GM18870 (cell line): ENCODE data around the gene HK1.
"Not testable (repeated sequence)": the region's sequence is repeated elsewhere in the genome, so short reads cannot be mapped to it uniquely, and the experiment has no call there.

Experiments used
- ATAC-seq: cut with Tn5 transposase; IDR thresholded peaks from one replicate; pipeline ENCODE4 v1.9.1; 2021; ENCODE audit warnings: moderate library complexity; ENCODE audit not compliant: unreplicated experiment

Gene HK1

DNA sequence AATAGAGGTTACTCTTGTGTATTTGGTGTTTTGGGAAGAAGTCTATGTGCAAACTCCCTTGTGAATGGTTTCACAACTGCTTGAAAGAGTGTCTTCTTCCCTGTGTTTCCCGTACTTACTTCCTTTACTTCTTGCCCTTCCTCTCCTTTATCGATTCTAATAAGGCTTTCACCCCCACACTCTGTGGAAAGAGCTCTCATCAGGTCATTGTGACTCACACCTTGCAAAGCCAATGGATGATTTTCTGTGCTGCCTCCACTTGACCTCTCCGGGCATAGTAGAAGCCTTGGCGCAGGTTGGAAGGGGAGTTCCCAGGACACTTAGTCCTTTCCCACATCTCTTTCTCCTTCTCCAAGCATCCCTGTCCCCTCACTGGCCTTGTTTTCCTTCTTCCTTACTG is 166.7 kb downstream of the HK1 start:
- ATAC-seq = no peak

DNA sequence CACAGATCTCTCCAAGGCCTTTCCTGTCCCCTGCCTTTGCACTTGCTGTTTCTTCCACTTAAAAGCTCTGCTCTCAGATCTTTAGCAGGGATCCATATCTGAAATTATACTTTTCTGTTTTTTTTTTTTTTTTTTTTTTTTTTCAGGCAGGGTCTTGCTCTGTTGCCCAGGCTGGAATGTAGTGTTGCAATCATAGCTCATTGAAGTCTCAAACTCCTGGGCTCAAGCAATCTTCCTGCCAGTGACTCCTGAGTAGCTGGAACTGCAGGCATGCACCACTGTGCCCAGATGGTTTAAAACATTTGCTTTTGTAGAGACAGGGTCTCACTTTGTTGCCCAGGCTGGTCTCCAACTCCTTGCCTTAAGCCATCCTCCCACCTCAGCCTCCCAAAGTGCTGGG is 167.9 kb downstream of the HK1 start:
- ATAC-seq = no peak

DNA sequence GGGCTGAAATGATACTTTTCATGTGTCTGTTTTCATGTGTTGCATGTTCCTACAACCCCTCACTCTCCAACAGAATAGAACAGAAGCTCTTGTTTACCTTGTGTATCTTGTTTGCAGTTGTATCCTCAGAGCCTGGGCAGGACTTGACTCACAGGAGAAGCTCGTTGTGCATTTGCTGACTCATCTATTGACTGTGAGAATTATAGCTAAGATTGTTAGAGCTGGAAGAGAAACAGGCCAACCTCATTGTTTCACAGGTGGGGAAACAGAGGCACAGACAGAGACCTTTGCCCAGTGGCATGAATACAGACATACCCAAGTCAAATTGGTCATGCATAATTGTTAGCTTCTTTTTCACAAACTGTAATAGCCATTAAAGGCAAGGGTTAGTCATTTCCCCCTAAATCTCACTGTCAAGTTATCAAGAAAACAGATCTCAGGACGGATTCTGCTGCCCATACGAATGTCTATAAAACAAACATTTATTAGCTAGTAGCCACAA is 168.4 kb downstream of the HK1 start:
- no peak for ATAC-seq

GRCh38 chr10:69449841-69450240 is 171.5 kb downstream of the HK1 start:
- no peak for ATAC-seq

DNA sequence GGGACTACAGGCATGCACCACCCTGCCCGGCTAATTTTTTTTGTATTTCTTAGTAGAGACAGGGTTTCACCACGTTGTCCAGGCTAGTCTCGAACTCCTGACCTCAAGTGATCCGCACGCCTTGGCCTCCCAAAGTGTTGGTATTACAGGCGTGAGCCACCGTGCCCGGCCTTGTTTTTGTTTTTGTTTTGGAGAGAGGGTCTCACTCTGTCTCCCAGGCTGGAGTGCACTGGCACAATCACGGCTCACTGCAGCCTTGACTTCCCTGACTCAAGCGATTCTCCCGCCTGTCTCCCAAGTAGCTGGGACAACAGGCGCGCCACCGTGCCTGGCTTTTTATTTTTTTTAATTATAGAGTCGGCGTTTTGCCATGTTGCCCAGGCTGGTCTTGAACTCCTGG is 172.1 kb downstream of the HK1 start:
- not testable (repeated sequence) for ATAC-seq

DNA sequence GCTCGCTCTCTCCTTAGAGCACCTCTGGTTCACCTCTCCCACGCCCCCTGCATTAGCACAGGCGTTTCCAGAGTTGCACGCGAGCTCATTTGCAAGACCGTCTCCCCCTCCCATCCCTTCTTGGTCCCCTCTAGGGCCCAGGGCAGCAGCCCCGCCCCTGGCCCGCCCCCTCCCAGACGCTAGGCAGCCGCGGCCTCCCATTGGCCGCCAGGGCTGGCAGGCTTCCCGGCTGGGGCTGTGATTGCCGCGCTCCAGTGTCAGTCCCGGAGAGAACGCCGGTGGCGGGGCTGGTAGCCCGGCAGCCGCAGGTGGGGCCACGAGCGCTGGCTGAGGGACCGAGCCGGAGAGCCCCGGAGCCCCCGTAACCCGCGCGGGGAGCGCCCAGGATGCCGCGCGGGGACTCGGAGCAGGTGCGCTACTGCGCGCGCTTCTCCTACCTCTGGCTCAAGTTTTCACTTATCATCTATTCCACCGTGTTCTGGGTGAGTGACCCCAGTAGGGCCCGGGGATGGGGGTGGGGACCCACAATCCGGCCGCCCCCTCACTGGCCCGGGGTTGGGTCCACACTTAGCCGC is 173.0 kb downstream of the HK1 start, which contains the start of gene TSPAN15:
Gene TSPAN15 (plus strand): TSS at position 257 of the 575 bp plus-strand sequence. CDS start 130 bp downstream, at position 387.
- no peak for ATAC-seq
